Neural cell (in vitro differentiated cells): ENCODE data around the gene BET1L. TPM values are rescaled to one million over a fixed set of nuclear protein-coding genes. Genes with fewer than 3 reads are reported as not detected.

Experiments
- H2AFZ ChIP-seq: fragments of 200-600, 300-800 bp; sonication (generic), shearing (Covaris generic); 2 replicates; pipeline ENCODE4 v1.6.0; 2014; ENCODE audit warnings: low read depth, mild to moderate bottlenecking, antibody characterized with exemption, low read length, moderate library complexity
- H3F3A ChIP-seq: fragments of 200-600 bp; shearing (Covaris generic); 2 replicates; pipeline ENCODE4 v1.6.1; 2016; ENCODE audit warnings: mild to moderate bottlenecking, moderate library complexity, mixed read lengths, antibody characterized with exemption, low read length; ENCODE audit not compliant: insufficient read depth, poor library complexity, severe bottlenecking
- H3K27ac ChIP-seq: fragments of 200-600, 300-800 bp; sonication (generic), shearing (Covaris generic); 2 replicates; pipeline ENCODE4 v1.5.1; 2014; ENCODE audit warnings: mild to moderate bottlenecking, low read length, moderate library complexity
- H3K27me3 ChIP-seq: fragments of 300-800, 200-600 bp; sonication (generic), shearing (Covaris generic); 2 replicates; pipeline ENCODE4 v1.6.0; 2014; ENCODE audit warnings: mild to moderate bottlenecking, low read depth, low read length, moderate library complexity; ENCODE audit not compliant: insufficient read depth
- H3K36me3 ChIP-seq: fragments of 300-800, 200-600 bp; sonication (generic), shearing (Covaris generic); 2 replicates; pipeline ENCODE4 v1.5.1; 2014; ENCODE audit warnings: mild to moderate bottlenecking, antibody characterized with exemption, low read length, moderate library complexity; ENCODE audit not compliant: insufficient read depth
- H3K4me2 ChIP-seq: fragments of 300-800, 200-600 bp; sonication (generic), shearing (Covaris generic); 2 replicates; pipeline ENCODE4 v1.6.0; 2014; ENCODE audit warnings: mild to moderate bottlenecking, low read length
- H3K4me3 ChIP-seq: fragments of 300-800, 200-600 bp; sonication (generic), shearing (Covaris generic); 2 replicates; pipeline ENCODE4 v1.5.1; 2014; ENCODE audit warnings: mild to moderate bottlenecking, low read length, moderate library complexity
- H3K79me2 ChIP-seq: fragments of 200-600 bp; shearing (Covaris generic); replicated peaks from 2 replicates; pipeline ENCODE4 v1.6.0; 2014; ENCODE audit warnings: mild to moderate bottlenecking, low read length, moderate library complexity; ENCODE audit not compliant: insufficient read depth
- H3K9ac ChIP-seq: fragments of 300-800, 200-600 bp; sonication (generic), shearing (Covaris generic); 2 replicates; pipeline ENCODE4 v1.6.1; 2016; ENCODE audit warnings: mild to moderate bottlenecking, low read length, mixed read lengths
- H3K9me2 ChIP-seq: fragments of 200-600 bp; shearing (Covaris generic); 2 replicates; pipeline ENCODE4 v1.6.1; 2016; ENCODE audit warnings: mild to moderate bottlenecking, low read length, mixed read lengths; ENCODE audit not compliant: insufficient read depth
- H3K9me3 ChIP-seq: fragments of 200-600, 300-800 bp; sonication (generic), shearing (Covaris generic); 2 replicates; pipeline ENCODE4 v1.6.1; 2016; ENCODE audit warnings: mild to moderate bottlenecking, mixed run types, low read length, moderate library complexity, mixed read lengths
- H4K20me1 ChIP-seq: fragments of 200-600 bp; shearing (Covaris generic); 2 replicates; pipeline ENCODE4 v1.6.1; 2016; ENCODE audit warnings: mild to moderate bottlenecking, mixed run types; ENCODE audit not compliant: insufficient read depth
- CTCF ChIP-seq: fragments of 450-650 bp; IDR thresholded peaks from 2 replicates; pipeline ENCODE4 v1.5.1; 2014; ENCODE audit warnings: antibody characterized with exemption, mild to moderate bottlenecking, moderate library complexity; ENCODE audit not compliant: poor library complexity, severe bottlenecking
- EP300 ChIP-seq: fragments of 450-650 bp; conservative IDR thresholded peaks from 2 replicates; pipeline ENCODE4 v1.6.1; 2014; ENCODE audit warnings: antibody characterized with exemption, mild to moderate bottlenecking, moderate library complexity; ENCODE audit not compliant: poor library complexity, severe bottlenecking
- EZH2 ChIP-seq: fragments of 200-600, 300-800 bp; shearing (Covaris generic), sonication (generic); IDR thresholded peaks from 2 replicates; pipeline ENCODE4 v1.6.1; 2014; ENCODE audit warnings: antibody characterized with exemption, low read length, borderline replicate concordance, mild to moderate bottlenecking; ENCODE audit not compliant: insufficient read depth, poor library complexity, severe bottlenecking
- MXI1 ChIP-seq: fragments of 450-650 bp; conservative IDR thresholded peaks from 2 replicates; pipeline ENCODE4 v1.6.1; 2014; ENCODE audit warnings: antibody characterized with exemption, mild to moderate bottlenecking; ENCODE audit not compliant: poor library complexity, severe bottlenecking
- POLR2AphosphoS5 ChIP-seq: IDR thresholded peaks from 2 replicates; pipeline ENCODE4 v1.6.1; 2012
- RAD21 ChIP-seq: fragments of 450-650 bp; conservative IDR thresholded peaks from 2 replicates; pipeline ENCODE4 v1.6.1; 2014; ENCODE audit warnings: antibody characterized with exemption, mild to moderate bottlenecking, moderate library complexity
- SMC3 ChIP-seq: fragments of 450-650 bp; conservative IDR thresholded peaks from 2 replicates; pipeline ENCODE4 v1.6.1; 2014; ENCODE audit warnings: antibody characterized with exemption, mild to moderate bottlenecking, moderate library complexity; ENCODE audit not compliant: poor library complexity
- TAF1 ChIP-seq: IDR thresholded peaks from 2 replicates; pipeline ENCODE4 v1.6.1; 2012; ENCODE audit warnings: low read depth
- polyA plus RNA-seq: library from polyadenylated mRNA; depleted of rRNA; stranded (reverse); fragments of >200 nt; gene quantifications from 2 replicates; pipeline ENCODE4 v1.2.3, GENCODE V29; 2014
- TF ChIP-seq, protein P1 (sequence below): IDR thresholded peaks from 2 replicates; pipeline ENCODE4 v1.6.1; 2012; ENCODE audit warnings: borderline replicate concordance

BET1L gene
- polyA plus RNA-seq, 1 donor from 2014 or later = 7.6 TPM

DNA sequence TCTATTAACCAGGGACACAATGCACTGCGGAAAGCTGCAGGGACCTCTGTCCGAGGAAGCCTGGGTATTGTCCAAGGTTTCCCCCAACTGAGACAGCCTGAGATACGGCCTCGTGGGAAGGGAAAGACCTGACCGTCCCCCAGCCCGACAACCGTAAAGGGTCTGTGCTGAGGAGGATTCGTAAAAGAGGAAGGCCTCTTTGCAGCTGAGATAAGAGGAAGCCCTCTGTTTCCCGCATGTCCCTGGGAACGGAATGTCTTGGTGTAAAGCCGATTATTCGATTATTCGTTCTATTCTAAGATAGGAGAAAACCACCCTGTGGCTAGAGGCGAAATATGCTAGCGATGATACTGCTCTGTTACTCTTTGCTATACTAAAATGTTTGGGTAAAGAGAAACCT lies 5.2 kb downstream of the BET1L start:
- TF ChIP-seq MXI1 (no peak), SMC3 (no peak), CTCF (no peak), EZH2 (no peak), EP300 (no peak)
- Histone ChIP-seq H3K36me3 (no peaks in the 10 kb centered on the region), H3K27ac (no peak overlapping the region), H3K4me3 (no peak overlapping the region), H3K9me3 (no peaks in the 10 kb centered on the region), H2AFZ (no peak overlapping the region), H3K9ac (no peak overlapping the region), H3K9me2 (no peaks in the 10 kb centered on the region), H3F3A (no peaks in the 10 kb centered on the region), H4K20me1 (no peaks in the 10 kb centered on the region), H3K27me3 (no peaks in the 10 kb centered on the region), H3K4me2 (no peak overlapping the region), H3K79me2 (peaks cover 13% of the 10 kb centered on the region)

GRCh38 chr11:200224-201003 lies 6.8 kb downstream of the BET1L start:
- no peaks in the 10 kb centered on the region for H3K27me3 ChIP-seq
- H2AFZ ChIP-seq = no peak overlapping the region
- H3K9me2 ChIP-seq = no peaks in the 10 kb centered on the region
- no peaks in the 10 kb centered on the region for H3K9me3 ChIP-seq
- H3F3A ChIP-seq = no peaks in the 10 kb centered on the region
- no peaks in the 10 kb centered on the region for H4K20me1 ChIP-seq
- no peak overlapping the region for H3K4me2 ChIP-seq
- no peak overlapping the region for H3K9ac ChIP-seq
- H3K4me3 ChIP-seq = no peak overlapping the region
- no peak overlapping the region for H3K27ac ChIP-seq
- H3K36me3 ChIP-seq = no peaks in the 10 kb centered on the region
- H3K79me2 ChIP-seq = no peaks in the 10 kb centered on the region
- no peak for TF ChIP-seq TAF1
- TF ChIP-seq RAD21 = no peak
- TF ChIP-seq EP300 = no peak
- TF ChIP-seq EZH2 = no peak
- TF ChIP-seq, protein P1, sequence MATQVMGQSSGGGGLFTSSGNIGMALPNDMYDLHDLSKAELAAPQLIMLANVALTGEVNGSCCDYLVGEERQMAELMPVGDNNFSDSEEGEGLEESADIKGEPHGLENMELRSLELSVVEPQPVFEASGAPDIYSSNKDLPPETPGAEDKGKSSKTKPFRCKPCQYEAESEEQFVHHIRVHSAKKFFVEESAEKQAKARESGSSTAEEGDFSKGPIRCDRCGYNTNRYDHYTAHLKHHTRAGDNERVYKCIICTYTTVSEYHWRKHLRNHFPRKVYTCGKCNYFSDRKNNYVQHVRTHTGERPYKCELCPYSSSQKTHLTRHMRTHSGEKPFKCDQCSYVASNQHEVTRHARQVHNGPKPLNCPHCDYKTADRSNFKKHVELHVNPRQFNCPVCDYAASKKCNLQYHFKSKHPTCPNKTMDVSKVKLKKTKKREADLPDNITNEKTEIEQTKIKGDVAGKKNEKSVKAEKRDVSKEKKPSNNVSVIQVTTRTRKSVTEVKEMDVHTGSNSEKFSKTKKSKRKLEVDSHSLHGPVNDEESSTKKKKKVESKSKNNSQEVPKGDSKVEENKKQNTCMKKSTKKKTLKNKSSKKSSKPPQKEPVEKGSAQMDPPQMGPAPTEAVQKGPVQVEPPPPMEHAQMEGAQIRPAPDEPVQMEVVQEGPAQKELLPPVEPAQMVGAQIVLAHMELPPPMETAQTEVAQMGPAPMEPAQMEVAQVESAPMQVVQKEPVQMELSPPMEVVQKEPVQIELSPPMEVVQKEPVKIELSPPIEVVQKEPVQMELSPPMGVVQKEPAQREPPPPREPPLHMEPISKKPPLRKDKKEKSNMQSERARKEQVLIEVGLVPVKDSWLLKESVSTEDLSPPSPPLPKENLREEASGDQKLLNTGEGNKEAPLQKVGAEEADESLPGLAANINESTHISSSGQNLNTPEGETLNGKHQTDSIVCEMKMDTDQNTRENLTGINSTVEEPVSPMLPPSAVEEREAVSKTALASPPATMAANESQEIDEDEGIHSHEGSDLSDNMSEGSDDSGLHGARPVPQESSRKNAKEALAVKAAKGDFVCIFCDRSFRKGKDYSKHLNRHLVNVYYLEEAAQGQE = no peak
- TF ChIP-seq MXI1 = no peak
- TF ChIP-seq POLR2AphosphoS5 = no peak
- TF ChIP-seq CTCF = no peak
- no peak for TF ChIP-seq SMC3
